Stomach smooth muscle (tissue), 2 donors: ENCODE results near the gene SP110.

ENCODE experiments used
- H3K27ac ChIP-seq: one replicate; pipeline ENCODE4 v1.7.0; 2013; ENCODE audit warnings: mild to moderate bottlenecking, low read length, inconsistent platforms
- H3K27me3 ChIP-seq, 2 donors: one replicate each; pipeline ENCODE4 v1.7.0; 2013; ENCODE audit warnings: low read length in 2 of 2; ENCODE audit not compliant: insufficient read depth in 2 of 2, control insufficient read depth in 1 of 2
- H3K36me3 ChIP-seq, 2 donors: one replicate each; pipeline ENCODE4 v1.7.0; 2013; ENCODE audit warnings: low read length in 2 of 2; ENCODE audit not compliant: control insufficient read depth in 2 of 2, insufficient read depth in 2 of 2
- H3K4me1 ChIP-seq: one replicate; pipeline ENCODE4 v1.7.0; 2013; ENCODE audit warnings: low read length; ENCODE audit not compliant: control insufficient read depth, insufficient read depth
- H3K4me3 ChIP-seq, 2 donors: one replicate each; pipeline ENCODE4 v1.7.0; 2013; ENCODE audit warnings: low read length in 2 of 2
- H3K9ac ChIP-seq, 2 donors: one replicate each; pipeline ENCODE4 v1.7.0; 2013; ENCODE audit warnings: low read length in 2 of 2, mild to moderate bottlenecking in 1 of 2
- H3K9me3 ChIP-seq, 2 donors: one replicate each; pipeline ENCODE4 v1.7.0; 2013; ENCODE audit warnings: low read length in 2 of 2; ENCODE audit not compliant: control insufficient read depth in 2 of 2
- donor health status: healthy.
- donor health status: Pancreatic carcinoma.

Gene SP110

DNA sequence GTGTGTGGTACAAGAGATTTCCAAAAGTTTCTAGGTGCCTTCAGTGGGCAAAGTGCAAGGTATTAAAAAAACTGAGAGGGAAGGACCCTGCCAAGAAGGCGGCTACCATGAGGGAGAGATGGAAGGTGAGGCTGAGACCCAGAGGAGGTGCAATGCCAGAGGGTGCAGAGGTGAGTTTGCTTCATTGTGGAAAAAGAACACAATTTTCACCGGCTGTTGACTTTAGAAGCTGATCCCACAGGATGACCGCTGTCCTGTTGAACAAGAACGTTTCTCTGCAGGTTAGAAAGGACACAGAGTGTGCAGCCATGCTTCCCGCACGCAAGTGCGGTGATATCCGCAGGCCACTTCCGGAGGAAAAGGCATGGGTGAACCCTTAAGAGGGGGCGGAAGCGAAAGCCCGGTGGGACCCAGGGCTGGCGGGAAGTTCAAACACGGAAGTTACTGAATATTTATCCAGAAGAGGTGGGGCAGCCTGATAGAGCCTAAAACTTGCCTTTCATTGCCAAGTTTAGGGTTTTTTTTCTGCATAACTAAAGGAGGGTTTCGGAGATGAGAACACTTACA lies 16.6 kb downstream of the SP110 start:
- H3K4me1 ChIP-seq: no peaks in the 10 kb centered on the region

DNA sequence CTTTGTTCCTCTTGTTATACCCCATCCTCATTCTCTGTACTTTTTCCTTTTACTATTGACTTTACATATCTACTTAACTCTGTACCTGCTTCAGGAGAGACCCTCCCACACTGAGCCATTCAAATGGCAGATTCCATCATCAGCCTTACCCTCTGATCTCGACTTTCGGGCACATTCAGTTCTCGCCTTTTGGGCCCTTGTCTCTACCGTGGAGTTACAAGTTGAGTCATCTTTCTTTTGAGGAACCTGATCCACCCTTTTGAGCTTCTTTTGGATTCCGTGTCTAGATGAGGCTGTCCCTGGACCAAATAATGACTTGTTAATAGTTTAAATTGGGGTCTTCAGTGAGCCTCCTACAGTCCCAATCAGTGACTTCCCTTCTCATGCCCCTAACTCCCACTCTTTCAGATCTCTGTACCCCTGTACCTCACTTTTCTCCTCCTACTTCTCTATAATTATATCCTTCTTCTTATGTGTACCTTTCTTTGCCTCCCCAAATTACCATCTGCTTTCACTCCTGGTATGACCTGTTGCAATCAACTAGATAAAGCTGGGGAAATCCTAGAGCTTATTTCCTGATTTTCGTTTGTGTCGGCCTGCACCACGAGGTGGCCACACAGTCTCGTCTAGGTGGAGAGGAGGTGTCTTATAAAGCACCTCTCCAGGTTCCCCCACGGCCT lies 17.2 kb downstream of the SP110 start:
- H3K36me3 ChIP-seq: peaks cover 38 to 51% of the 10 kb centered on the region in 2 donors

More for the DNA sequence above, 16.6 kb downstream of the SP110 start:
- Histone ChIP-seq H3K36me3 (peaks cover 35 to 55% of the 10 kb centered on the region in 2 donors), H3K9ac (no peak overlapping the region), H3K4me3 (no peak overlapping the region), H3K9me3 (no peaks in the 10 kb centered on the region), H3K27me3 (no peaks in the 10 kb centered on the region), H3K27ac (no peak overlapping the region)

DNA sequence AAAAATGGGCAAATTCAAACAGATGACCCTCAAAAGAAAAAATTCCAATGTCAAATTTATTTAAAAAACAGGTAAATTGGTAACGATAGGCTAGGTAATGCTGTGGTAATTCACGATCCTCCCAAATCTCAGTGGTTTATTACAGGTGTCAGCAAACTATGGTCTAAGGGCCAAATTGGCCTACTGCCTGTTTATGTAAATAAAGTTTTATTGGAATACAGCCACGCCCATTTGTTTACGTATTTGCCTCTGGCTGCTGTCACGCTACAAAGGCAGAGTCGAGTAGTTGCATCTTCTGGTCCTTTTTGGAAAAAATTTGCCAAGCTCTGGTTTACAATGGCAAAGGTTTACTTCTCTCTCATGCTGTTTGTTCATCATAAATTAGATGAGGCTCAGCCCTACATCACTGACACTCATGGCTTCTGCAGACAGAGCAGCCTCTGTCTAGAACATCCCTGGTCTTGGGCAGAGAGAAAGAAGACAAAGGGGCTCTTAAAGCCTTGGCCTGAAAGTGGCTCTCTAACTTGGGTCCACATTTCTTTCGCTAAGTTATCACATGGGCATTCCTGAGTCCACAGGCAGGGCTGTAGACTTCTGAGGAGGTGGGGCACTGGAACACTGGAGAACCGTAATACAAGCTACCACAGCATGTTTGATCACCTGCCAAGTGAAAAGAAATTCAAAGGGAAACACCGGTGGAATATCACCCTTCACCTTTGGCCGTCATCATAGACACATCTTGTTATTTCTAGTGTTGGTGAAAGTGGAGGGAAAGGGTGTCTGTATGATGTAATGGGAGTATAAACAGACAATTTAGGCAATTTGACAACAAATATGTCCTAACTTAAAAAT lies 34.8 kb downstream of the SP110 start:
- H3K9me3 ChIP-seq: no peaks in the 10 kb centered on the region
- no peak overlapping the region for H3K4me3 ChIP-seq
- no peak overlapping the region for H3K9ac ChIP-seq
- no peaks in the 10 kb centered on the region for H3K4me1 ChIP-seq
- peaks cover 15% of the 10 kb centered on the region in 2 donors for H3K36me3 ChIP-seq
- no peaks in the 10 kb centered on the region for H3K27me3 ChIP-seq
- no peak overlapping the region for H3K27ac ChIP-seq

More for the DNA sequence above, 17.2 kb downstream of the SP110 start:
- Histone ChIP-seq H3K9ac (no peak overlapping the region), H3K27me3 (no peaks in the 10 kb centered on the region), H3K27ac (no peak overlapping the region), H3K4me3 (no peak overlapping the region), H3K9me3 (no peaks in the 10 kb centered on the region), H3K4me1 (no peaks in the 10 kb centered on the region)

DNA sequence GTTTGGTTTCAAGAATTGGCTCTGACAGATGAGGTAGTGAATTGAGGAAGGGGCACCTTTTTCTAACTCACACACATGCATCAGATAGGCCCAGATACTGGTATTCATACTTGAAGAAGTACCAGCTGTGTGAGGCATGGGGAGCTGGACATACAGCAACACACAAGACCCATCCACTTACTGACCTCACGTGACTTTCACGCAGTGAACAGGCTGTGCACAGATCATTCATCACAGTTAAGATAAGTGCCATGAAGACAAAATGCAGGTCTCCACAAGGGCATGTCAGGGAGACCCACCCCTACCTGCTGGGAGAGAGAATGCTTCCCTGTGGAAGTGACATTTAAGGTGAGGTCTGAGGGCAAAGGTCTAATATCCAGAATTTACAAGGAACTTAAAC lies 38.6 kb downstream of the SP110 start:
- Histone ChIP-seq H3K9ac (no peak overlapping the region), H3K9me3 (no peaks in the 10 kb centered on the region), H3K27me3 (no peaks in the 10 kb centered on the region), H3K4me1 (no peaks in the 10 kb centered on the region), H3K36me3 (peaks cover 30 to 37% of the 10 kb centered on the region in 2 donors), H3K27ac (no peak overlapping the region), H3K4me3 (no peak overlapping the region)

DNA sequence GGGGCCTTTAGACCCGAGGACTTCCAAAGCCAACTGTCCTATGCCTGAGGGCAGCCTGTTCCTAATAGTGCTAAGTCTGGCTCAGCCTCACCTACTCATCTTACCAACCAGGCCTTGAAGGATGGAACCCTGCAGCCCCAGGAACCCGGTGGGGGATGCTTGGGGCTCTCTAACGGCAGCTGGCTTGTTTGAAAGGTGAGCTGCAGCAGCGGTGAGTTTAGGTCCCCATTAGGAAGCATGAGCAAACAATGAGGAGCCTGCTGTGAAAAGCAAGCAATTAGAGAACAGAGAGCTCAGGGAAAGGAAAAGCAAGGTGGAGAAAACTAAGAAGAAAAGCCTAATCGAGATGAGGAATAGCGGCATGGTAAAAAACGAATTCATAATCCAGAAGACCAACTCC lies 39.9 kb downstream of the SP110 start:
- H3K27me3 ChIP-seq: no peaks in the 10 kb centered on the region
- no peak overlapping the region for H3K4me3 ChIP-seq
- no peaks in the 10 kb centered on the region for H3K9me3 ChIP-seq
- no peak overlapping the region for H3K27ac ChIP-seq
- H3K4me1 ChIP-seq: no peaks in the 10 kb centered on the region
- peaks cover 38 to 41% of the 10 kb centered on the region in 2 donors for H3K36me3 ChIP-seq
- no peak overlapping the region for H3K9ac ChIP-seq

DNA sequence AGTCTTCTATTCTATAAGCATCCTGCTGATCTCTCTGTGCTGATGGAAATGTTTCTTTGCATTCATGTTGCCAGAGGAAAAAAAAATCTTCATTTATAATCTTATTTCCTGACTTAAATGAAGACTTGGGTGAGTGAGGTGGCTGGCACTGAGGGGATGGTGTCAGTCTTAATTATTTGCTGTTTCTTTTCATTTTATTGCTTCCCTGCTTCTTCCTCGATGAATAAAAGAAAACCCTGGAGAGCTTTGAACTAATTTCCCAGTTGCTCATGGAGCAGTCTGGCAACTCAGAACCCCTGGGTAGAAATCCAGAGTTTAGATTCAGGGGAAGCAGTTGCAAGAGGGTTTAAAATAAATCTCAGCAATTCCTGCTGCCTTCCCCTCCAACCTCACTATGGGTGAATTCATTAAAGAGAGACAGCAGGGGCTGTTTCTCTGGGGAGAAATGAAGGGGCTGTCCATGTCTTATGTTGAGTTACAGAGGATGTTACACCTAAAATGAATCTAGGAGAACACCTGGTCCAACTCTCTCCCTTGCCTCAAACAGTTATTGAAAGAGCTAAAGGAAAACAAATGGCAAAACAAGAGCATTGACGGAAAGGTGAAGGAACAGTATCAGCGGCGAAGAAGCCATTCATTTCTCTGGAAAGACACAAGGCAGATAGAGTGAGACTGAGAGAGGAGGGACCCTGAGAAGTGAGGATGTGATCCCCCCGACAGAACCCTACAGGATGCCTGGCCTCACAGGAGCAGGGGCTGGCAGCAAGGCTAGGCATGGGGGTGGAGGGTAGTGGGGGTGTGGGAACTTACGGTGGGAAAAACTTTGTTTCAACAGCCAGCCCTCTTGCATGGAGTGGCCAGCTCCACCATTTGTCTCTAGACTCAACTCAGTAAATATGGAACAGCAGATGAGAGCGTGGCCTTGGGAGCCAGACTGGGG lies 41.0 kb downstream of the SP110 start:
- Histone ChIP-seq H3K4me3 (no peak overlapping the region), H3K9ac (no peak overlapping the region), H3K36me3 (peaks cover 36 to 45% of the 10 kb centered on the region in 2 donors), H3K4me1 (no peaks in the 10 kb centered on the region), H3K27me3 (no peaks in the 10 kb centered on the region), H3K9me3 (no peaks in the 10 kb centered on the region), H3K27ac (no peak overlapping the region)

DNA sequence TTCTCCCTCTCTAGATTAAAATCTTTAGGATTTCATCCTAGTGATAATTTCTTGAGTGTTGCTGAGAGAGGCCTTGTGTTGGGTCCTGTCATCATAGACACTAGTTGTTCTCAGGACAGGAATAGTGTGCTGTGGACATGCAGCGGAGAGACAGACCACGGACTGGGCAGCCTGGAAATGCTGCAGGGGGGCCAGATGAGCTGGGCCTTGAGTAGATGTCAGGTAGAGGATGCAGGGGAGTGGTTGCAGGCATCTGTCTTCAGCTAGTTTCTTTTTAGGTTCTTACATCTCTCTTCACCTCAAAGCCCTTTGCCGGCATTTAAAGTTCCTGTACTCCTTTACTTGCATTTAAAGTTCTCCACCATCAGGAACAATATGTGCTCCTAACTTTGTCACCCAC lies 42.8 kb downstream of the SP110 start:
- Histone ChIP-seq H3K36me3 (peaks cover 31 to 49% of the 10 kb centered on the region in 2 donors), H3K9ac (no peak overlapping the region), H3K9me3 (no peaks in the 10 kb centered on the region), H3K27me3 (no peaks in the 10 kb centered on the region), H3K4me3 (no peak overlapping the region), H3K27ac (no peak overlapping the region), H3K4me1 (no peaks in the 10 kb centered on the region)

DNA sequence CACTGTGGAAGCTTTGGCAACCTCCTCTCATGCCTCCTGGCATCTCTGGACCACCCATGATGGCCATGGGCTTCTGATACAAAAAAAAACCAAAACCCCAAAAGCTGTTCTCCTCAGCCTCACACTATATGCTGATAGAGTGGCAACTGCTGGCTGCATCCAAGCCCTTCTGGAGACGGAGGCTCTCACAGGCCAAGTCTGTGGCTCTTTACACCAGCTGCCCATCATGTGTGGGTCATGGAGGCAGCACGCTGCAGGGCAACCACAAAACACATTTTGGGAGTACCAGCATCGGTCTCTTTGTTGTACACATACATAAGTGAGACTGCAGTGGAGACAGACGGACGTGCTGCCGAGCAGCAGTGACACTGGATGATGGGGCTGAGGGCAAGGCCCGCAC lies 45.3 kb downstream of the SP110 start:
- Histone ChIP-seq H3K4me3 (no peak overlapping the region), H3K9ac (no peak overlapping the region), H3K36me3 (peaks cover 26 to 40% of the 10 kb centered on the region in 2 donors), H3K4me1 (no peaks in the 10 kb centered on the region), H3K9me3 (no peaks in the 10 kb centered on the region), H3K27ac (no peak overlapping the region), H3K27me3 (no peaks in the 10 kb centered on the region)

DNA sequence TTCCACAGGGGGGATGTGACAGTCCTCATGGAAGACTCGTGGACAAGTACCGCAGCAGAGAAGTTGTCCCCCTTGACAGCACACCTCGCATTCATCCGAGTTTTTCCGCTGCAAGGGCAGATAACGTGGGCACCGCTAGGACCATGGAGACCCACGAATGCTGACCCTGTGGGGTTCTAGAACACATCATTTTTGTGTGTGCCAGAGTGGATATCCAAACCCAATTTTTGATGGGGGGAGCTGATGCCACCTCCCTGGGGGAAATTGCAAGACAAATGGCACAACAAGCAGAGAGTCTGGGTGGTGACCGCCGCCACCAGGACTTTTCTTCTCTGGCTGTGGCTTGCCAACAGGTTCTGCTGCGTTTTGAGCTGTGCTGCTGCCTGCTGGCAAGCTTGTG lies 46.9 kb downstream of the SP110 start:
- Histone ChIP-seq H3K4me3 (no peak overlapping the region), H3K27me3 (no peaks in the 10 kb centered on the region), H3K36me3 (peaks cover 24 to 32% of the 10 kb centered on the region in 2 donors)

DNA sequence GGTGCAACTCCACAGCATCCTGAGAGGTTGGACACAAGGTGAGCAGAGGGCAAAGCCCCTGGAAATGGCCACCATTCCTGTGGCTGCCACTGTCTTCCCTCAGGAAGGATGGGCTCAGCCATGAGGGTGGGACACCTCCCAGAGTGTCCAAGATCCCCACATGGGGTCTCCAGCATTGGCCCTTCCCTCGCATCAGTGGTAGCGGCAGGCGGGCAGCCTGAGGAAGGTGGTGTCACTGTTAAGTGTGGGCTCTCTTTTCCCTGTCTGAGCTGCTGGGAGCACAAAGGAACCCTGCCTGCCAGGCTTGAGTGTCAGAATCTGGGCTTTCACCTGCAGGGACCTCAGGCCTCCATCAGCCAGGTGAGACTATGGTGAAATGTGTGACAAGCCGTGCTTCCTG lies 47.6 kb downstream of the SP110 start:
- H3K4me1 ChIP-seq: no peaks in the 10 kb centered on the region
- no peak overlapping the region for H3K27ac ChIP-seq
- H3K9ac ChIP-seq: no peak overlapping the region
- no peaks in the 10 kb centered on the region for H3K27me3 ChIP-seq
- no peaks in the 10 kb centered on the region for H3K9me3 ChIP-seq
- peaks cover 25 to 29% of the 10 kb centered on the region in 2 donors for H3K36me3 ChIP-seq
- H3K4me3 ChIP-seq: no peak overlapping the region

More for the DNA sequence above, 46.9 kb downstream of the SP110 start:
- Histone ChIP-seq H3K27ac (no peak overlapping the region), H3K9me3 (no peaks in the 10 kb centered on the region), H3K9ac (no peak overlapping the region), H3K4me1 (no peaks in the 10 kb centered on the region)
